ENCODE measurements around the gene PBOV1.

PBOV1 gene

GRCh38 chr6:138211601-138212000, 6.7 kb downstream of the PBOV1 start:
- no peaks in the 10 kb centered on the region for H3K36me3 ChIP-seq (ENCODE audit: control insufficient read depth, insufficient read depth, low read length)
- H3K4me2 ChIP-seq (ENCODE audit: low read length), result no peak overlapping the region
- no peak for TF ChIP-seq CTCF (IDR thresholded peaks at IDR 0.05)
- H3K4me1 ChIP-seq, result no peaks in the 10 kb centered on the region
- no peaks in the 10 kb centered on the region for H3K79me2 ChIP-seq
- no peaks in the 10 kb centered on the region for H3K9me3 ChIP-seq (ENCODE audit: control insufficient read depth, low read length)
- no peak overlapping the region for H2AFZ ChIP-seq
- H3K27ac ChIP-seq, result no peak overlapping the region
- no peaks in the 10 kb centered on the region for H3K27me3 ChIP-seq (ENCODE audit: control insufficient read depth, insufficient read depth, low read length)
- no peak overlapping the region for H3K9ac ChIP-seq
- H3K4me3 ChIP-seq (ENCODE audit: low read depth, low read length), result no peak overlapping the region

GRCh38 chr6:138211048-138211581, 7.2 kb downstream of the PBOV1 start:
- no peaks in the 10 kb centered on the region for H3K36me3 ChIP-seq (ENCODE audit: control insufficient read depth, insufficient read depth, low read length)
- H3K4me2 ChIP-seq (ENCODE audit: low read length), result no peak overlapping the region
- no peak for TF ChIP-seq CTCF (IDR thresholded peaks at IDR 0.05)
- H2AFZ ChIP-seq, result no peak overlapping the region
- H3K9ac ChIP-seq, result no peak overlapping the region
- H3K79me2 ChIP-seq, result no peaks in the 10 kb centered on the region
- H3K27me3 ChIP-seq (ENCODE audit: control insufficient read depth, insufficient read depth, low read length), result no peaks in the 10 kb centered on the region
- H3K9me3 ChIP-seq (ENCODE audit: control insufficient read depth, low read length), result no peaks in the 10 kb centered on the region
- no peaks in the 10 kb centered on the region for H3K4me1 ChIP-seq
- no peak overlapping the region for H3K27ac ChIP-seq
- no peak overlapping the region for H3K4me3 ChIP-seq (ENCODE audit: low read depth, low read length)

- H3K4me1 ChIP-seq, result peaks cover 2% of the 10 kb centered on the region
- TF ChIP-seq CTCF (IDR thresholded peaks at IDR 0.05), result no peak
Observed at GRCh38 chr6:138206862-138207261, 11.4 kb downstream of the PBOV1 start.

GRCh38 chr6:138205437-138206094, 12.7 kb downstream of the PBOV1 start:
- Histone ChIP-seq H3K9me3 (ENCODE audit: control insufficient read depth, low read length) (no peaks in the 10 kb centered on the region), H3K79me2 (no peaks in the 10 kb centered on the region), H2AFZ (no peak overlapping the region), H3K9ac (no peak overlapping the region), H3K27me3 (ENCODE audit: control insufficient read depth, insufficient read depth, low read length) (no peaks in the 10 kb centered on the region), H3K4me2 (ENCODE audit: low read length) (no peak overlapping the region), H3K36me3 (ENCODE audit: control insufficient read depth, insufficient read depth, low read length) (no peaks in the 10 kb centered on the region), H3K4me1 (peaks cover 2% of the 10 kb centered on the region), H3K4me3 (ENCODE audit: low read depth, low read length) (no peak overlapping the region), H3K27ac (no peak overlapping the region)
- TF ChIP-seq CTCF (IDR thresholded peaks at IDR 0.05), result no peak

More at GRCh38 chr6:138206862-138207261, 11.4 kb downstream of the PBOV1 start:
- H3K79me2 ChIP-seq, result no peaks in the 10 kb centered on the region
- H3K27ac ChIP-seq, result no peak overlapping the region
- H3K4me3 ChIP-seq (ENCODE audit: low read depth, low read length), result no peak overlapping the region
- H3K9ac ChIP-seq, result no peak overlapping the region
- no peaks in the 10 kb centered on the region for H3K27me3 ChIP-seq (ENCODE audit: control insufficient read depth, insufficient read depth, low read length)
- H3K9me3 ChIP-seq (ENCODE audit: control insufficient read depth, low read length), result no peaks in the 10 kb centered on the region
- no peak overlapping the region for H3K4me2 ChIP-seq (ENCODE audit: low read length)
- H2AFZ ChIP-seq, result no peak overlapping the region
- no peaks in the 10 kb centered on the region for H3K36me3 ChIP-seq (ENCODE audit: control insufficient read depth, insufficient read depth, low read length)

Measured in parathyroid adenoma (tissue), 2 donors.